ENCODE results near the gene CIROP.

Gene CIROP

DNA sequence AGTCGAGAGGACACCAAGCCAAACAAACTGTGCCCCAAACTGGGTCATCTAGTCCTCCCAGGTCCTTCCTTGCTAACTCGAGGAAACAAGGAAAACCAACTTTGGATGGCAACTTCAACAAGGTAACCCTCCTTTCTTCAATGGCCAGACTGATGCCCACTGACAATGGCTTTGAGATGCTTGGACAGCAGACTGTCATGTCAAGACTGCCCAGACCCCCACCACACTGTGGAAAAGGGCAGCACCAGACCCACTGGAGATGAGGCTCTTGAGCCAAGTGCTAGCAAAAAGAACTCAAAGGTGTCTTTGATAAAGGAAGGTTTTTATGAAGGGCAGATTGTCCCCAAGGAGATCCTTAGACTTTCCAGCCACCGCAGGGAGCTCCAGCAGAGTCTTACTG, 38.4 kb downstream of the CIROP start:
- TF ChIP-seq, protein P1, sequence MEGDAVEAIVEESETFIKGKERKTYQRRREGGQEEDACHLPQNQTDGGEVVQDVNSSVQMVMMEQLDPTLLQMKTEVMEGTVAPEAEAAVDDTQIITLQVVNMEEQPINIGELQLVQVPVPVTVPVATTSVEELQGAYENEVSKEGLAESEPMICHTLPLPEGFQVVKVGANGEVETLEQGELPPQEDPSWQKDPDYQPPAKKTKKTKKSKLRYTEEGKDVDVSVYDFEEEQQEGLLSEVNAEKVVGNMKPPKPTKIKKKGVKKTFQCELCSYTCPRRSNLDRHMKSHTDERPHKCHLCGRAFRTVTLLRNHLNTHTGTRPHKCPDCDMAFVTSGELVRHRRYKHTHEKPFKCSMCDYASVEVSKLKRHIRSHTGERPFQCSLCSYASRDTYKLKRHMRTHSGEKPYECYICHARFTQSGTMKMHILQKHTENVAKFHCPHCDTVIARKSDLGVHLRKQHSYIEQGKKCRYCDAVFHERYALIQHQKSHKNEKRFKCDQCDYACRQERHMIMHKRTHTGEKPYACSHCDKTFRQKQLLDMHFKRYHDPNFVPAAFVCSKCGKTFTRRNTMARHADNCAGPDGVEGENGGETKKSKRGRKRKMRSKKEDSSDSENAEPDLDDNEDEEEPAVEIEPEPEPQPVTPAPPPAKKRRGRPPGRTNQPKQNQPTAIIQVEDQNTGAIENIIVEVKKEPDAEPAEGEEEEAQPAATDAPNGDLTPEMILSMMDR (IDR thresholded peaks at IDR 0.05) = no peak

DNA sequence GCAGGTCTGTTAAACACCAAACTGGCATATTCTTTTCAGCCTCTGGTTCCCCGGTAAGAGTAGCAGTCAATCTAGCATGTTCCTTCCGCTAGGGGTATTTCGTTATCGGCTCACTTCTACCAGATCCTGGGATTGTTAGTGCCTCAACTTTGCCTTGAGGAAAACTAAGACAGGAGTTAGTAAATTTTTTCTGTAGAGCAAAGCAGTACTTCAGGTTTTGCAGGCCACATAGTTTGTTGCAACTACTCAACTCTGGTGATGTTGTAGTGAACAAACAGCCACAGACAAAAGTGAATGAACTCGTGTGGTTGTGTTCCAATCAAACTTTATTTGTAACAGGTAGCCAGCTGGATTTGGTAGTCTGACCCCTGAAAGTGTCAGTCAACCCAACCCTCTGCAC, 41.2 kb downstream of the CIROP start:
- TF ChIP-seq, protein P1 (IDR thresholded peaks at IDR 0.05) = no peak

DNA sequence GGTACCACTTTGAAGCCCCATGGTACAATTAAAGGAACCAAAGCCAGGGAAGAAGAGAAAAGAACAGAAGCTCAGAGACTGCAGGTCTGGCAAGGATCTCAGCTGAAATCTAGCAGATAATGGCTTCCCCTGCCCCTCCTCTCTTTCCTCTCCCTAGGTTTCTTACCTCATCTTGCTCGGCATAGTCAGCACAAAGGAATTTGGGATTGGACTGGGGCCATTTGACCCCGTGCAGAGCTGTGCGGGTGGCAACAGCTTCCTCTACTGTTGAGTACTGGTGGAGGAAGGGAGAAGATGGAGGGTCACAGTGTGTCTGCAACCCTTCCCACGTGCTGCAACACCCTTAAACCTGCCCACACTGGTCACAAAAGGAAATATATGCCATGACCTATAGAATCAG, 42.8 kb downstream of the CIROP start:
- TF ChIP-seq, protein P1 (IDR thresholded peaks at IDR 0.05) = no peak

DNA sequence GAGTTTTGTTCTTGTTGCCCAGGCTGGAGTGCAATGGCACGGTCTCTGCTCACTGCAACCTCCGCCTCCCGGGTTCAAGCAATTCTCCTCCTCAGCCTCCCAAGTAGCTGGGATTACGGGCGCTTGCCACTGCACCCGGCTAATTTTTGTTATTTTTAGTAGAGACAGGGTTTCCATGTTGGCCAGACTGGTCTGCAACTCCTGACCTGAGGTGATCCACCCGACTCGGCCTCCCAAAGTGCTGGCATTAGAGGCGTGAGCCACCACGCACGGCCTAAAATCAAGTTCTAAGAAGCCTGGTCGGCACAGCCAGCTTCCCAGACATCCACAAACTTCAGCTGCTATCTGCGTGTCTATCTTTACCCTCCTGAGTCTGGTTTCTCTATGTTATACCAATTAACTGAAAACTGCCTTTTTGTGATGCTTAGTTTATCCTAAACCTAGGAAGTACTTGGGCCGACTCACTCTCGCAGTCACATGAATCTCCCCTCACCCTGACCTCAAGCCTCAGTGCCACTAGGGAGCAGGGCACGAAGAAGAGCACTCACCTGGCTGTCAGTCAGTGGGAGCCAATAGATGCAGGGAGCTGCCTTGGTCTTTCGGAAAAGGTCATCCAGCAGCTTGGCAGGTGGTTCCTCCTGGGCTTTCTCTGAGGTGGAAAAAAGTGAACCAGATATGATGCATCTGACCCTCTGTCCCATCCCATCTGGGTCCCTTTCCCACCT, 44.1 kb downstream of the CIROP start:
- TF ChIP-seq, protein P1 (IDR thresholded peaks at IDR 0.05) = no peak

DNA sequence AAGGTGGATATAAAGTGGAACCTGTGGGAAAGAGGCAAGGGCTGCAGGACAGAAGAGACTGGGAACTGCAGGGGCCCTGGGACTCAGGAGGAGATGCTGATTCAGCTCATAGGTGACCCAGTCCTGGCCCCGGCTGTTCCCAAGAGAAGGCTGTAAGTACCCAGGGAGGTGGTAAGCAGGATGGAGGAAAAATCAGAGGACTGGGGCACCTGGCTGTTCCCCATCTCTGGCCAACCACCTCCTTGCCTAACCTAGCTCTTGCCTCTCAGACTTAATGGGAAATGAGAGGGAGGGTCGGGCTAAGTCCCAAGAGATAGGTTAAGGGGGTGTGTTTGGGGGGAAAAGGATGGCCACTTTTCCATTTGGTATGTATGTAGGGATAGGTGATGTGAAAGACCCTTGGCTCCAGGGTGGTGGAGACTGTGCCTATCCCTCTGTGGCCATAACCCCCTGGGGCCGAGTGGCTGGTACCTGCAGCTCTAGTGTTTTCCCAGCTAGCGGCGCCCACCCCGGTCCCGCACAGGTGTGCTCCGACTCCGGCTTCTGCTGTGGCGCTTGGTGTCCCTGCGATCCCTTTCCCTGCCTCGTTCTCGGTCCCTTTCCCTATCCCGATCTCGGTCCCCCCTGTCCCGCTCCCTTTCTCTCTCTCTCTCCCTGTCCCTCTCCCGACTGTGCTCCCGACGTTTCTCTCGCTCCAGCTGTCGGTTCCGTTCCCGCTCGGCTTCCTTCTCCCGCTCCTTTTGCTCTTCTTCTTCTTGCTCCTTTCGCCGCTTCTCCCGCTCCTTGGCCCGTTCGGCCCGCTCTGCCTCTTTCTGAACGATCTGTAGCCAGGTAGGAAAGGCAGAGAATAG, 45.9 kb downstream of the CIROP start:
- TF ChIP-seq, protein P1 (IDR thresholded peaks at IDR 0.05) = no peak

DNA sequence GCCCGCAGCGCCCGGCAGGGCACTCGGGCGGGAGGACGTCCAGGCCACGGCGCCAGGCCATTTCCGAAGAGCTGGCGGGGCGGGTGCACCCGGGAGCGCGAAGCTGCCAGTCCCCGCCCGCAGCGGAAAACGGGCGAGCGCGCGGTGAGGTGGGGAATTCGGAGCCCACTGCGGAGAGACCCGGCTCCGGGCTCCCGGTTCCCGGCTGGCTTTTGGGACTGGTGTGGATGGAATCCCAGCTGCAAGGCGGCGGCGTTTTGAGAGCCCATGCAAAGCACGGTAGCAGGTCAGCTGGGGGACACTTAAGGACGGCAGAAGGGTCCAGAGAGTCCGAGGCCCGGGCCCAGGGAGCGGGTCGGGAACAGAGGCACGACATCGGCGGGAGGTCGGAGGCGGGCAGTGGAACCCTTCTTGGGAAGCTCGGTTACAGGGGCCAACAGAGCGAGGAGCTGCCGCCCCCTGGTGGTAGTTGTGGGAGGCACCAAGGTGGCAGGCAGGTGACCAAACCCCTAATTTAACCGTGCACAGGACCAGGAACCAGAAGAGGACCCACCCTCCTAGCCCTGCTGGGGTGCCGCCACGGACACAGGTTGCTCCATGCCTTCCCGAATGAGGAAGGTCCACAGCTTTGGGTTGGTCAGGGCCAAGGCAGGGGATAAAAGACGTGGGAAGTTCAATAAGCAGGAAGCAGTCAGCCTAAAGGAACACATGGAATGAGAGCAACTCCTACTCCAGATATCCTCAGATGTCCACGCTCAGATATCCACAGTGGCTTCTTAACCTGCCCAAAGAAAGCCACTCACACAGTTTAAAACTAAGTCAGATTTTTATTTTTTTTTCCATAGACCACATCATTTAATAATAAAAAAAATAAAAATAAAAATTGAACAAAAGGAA, 46.8 kb downstream of the CIROP start:
- TF ChIP-seq, protein P1 (IDR thresholded peaks at IDR 0.05) = peak; percentile 88
